ENCODE measurements around the gene NCOR2.

NCOR2 gene

GRCh38 chr12:124554429-124555029 is 12.9 kb downstream of the NCOR2 start:
- Histone ChIP-seq H3K9ac (ENCODE audit: low read depth, low read length) (no peak overlapping the region), H3K4me2 (ENCODE audit: low read length) (no peak overlapping the region), H3K4me3 (ENCODE audit: low read length) (no peak overlapping the region), H3K36me3 (ENCODE audit: insufficient read depth, low read length) (no peaks in the 10 kb centered on the region), H3K4me1 (ENCODE audit: control insufficient read depth, insufficient read depth, low read length) (peaks cover 45% of the 10 kb centered on the region), H3K27me3 (ENCODE audit: control insufficient read depth, insufficient read depth, low read length) (no peaks in the 10 kb centered on the region), H3K9me3 (replicated peaks; ENCODE audit: low read length) (no peaks in the 10 kb centered on the region)

- H3K9ac ChIP-seq (ENCODE audit: low read depth, low read length): no peak overlapping the region
- no peaks in the 10 kb centered on the region for H3K9me3 ChIP-seq (replicated peaks; ENCODE audit: low read length)
- H3K4me2 ChIP-seq (ENCODE audit: low read length): no peak overlapping the region
- H3K4me1 ChIP-seq (ENCODE audit: control insufficient read depth, insufficient read depth, low read length): peaks cover 51% of the 10 kb centered on the region
- no peaks in the 10 kb centered on the region for H3K27me3 ChIP-seq (ENCODE audit: control insufficient read depth, insufficient read depth, low read length)
- H3K4me3 ChIP-seq (ENCODE audit: low read length): no peak overlapping the region
- no peaks in the 10 kb centered on the region for H3K36me3 ChIP-seq (ENCODE audit: insufficient read depth, low read length)
Measured at GRCh38 chr12:124553862-124554428, 13.5 kb downstream of the NCOR2 start.

GRCh38 chr12:124551268-124552144 is 15.9 kb downstream of the NCOR2 start:
- H3K9ac ChIP-seq (ENCODE audit: low read depth, low read length): no peak overlapping the region
- H3K36me3 ChIP-seq (ENCODE audit: insufficient read depth, low read length): no peaks in the 10 kb centered on the region
- no peaks in the 10 kb centered on the region for H3K9me3 ChIP-seq (replicated peaks; ENCODE audit: low read length)
- no peak overlapping the region for H3K4me3 ChIP-seq (ENCODE audit: low read length)
- peaks cover 58% of the 10 kb centered on the region for H3K4me1 ChIP-seq (ENCODE audit: control insufficient read depth, insufficient read depth, low read length)
- no peaks in the 10 kb centered on the region for H3K27me3 ChIP-seq (ENCODE audit: control insufficient read depth, insufficient read depth, low read length)
- no peak overlapping the region for H3K4me2 ChIP-seq (ENCODE audit: low read length)

GRCh38 chr12:124550123-124551089 is 17.0 kb downstream of the NCOR2 start:
- Histone ChIP-seq H3K4me3 (ENCODE audit: low read length) (no peak overlapping the region), H3K27me3 (ENCODE audit: control insufficient read depth, insufficient read depth, low read length) (no peaks in the 10 kb centered on the region), H3K36me3 (ENCODE audit: insufficient read depth, low read length) (no peaks in the 10 kb centered on the region), H3K4me2 (ENCODE audit: low read length) (peak overlapping the region; percentile 2), H3K9ac (ENCODE audit: low read depth, low read length) (no peak overlapping the region), H3K9me3 (replicated peaks; ENCODE audit: low read length) (no peaks in the 10 kb centered on the region), H3K4me1 (ENCODE audit: control insufficient read depth, insufficient read depth, low read length) (peaks cover 67% of the 10 kb centered on the region)

GRCh38 chr12:124549629-124550028 is 17.8 kb downstream of the NCOR2 start:
- peaks cover 62% of the 10 kb centered on the region for H3K4me1 ChIP-seq (ENCODE audit: control insufficient read depth, insufficient read depth, low read length)
- peak overlapping the region; percentile 57 for H3K4me2 ChIP-seq (ENCODE audit: low read length)
- H3K9me3 ChIP-seq (replicated peaks; ENCODE audit: low read length): no peaks in the 10 kb centered on the region
- H3K4me3 ChIP-seq (ENCODE audit: low read length): no peak overlapping the region
- H3K27me3 ChIP-seq (ENCODE audit: control insufficient read depth, insufficient read depth, low read length): no peaks in the 10 kb centered on the region
- peak overlapping the region; percentile 32 for H3K9ac ChIP-seq (ENCODE audit: low read depth, low read length)
- H3K36me3 ChIP-seq (ENCODE audit: insufficient read depth, low read length): no peaks in the 10 kb centered on the region

- H3K4me2 ChIP-seq (ENCODE audit: low read length): peak overlapping the region; percentile 57
- no peaks in the 10 kb centered on the region for H3K9me3 ChIP-seq (replicated peaks; ENCODE audit: low read length)
- H3K9ac ChIP-seq (ENCODE audit: low read depth, low read length): peak overlapping the region; percentile 47
- peak overlapping the region; percentile 31 for H3K4me3 ChIP-seq (ENCODE audit: low read length)
- H3K4me1 ChIP-seq (ENCODE audit: control insufficient read depth, insufficient read depth, low read length): peaks cover 59% of the 10 kb centered on the region
- no peaks in the 10 kb centered on the region for H3K27me3 ChIP-seq (ENCODE audit: control insufficient read depth, insufficient read depth, low read length)
- H3K36me3 ChIP-seq (ENCODE audit: insufficient read depth, low read length): no peaks in the 10 kb centered on the region
Measured at GRCh38 chr12:124548854-124549378, 18.5 kb downstream of the NCOR2 start.

GRCh38 chr12:124547626-124548025 is 19.8 kb downstream of the NCOR2 start:
- peaks cover 68% of the 10 kb centered on the region for H3K4me1 ChIP-seq (ENCODE audit: control insufficient read depth, insufficient read depth, low read length)
- no peak overlapping the region for H3K9ac ChIP-seq (ENCODE audit: low read depth, low read length)
- no peaks in the 10 kb centered on the region for H3K27me3 ChIP-seq (ENCODE audit: control insufficient read depth, insufficient read depth, low read length)
- H3K4me3 ChIP-seq (ENCODE audit: low read length): no peak overlapping the region
- no peak overlapping the region for H3K4me2 ChIP-seq (ENCODE audit: low read length)
- no peaks in the 10 kb centered on the region for H3K36me3 ChIP-seq (ENCODE audit: insufficient read depth, low read length)
- H3K9me3 ChIP-seq (replicated peaks; ENCODE audit: low read length): no peaks in the 10 kb centered on the region

- Histone ChIP-seq H3K9me3 (replicated peaks; ENCODE audit: low read length) (no peaks in the 10 kb centered on the region), H3K4me2 (ENCODE audit: low read length) (peak overlapping the region; percentile 3), H3K4me3 (ENCODE audit: low read length) (no peak overlapping the region), H3K4me1 (ENCODE audit: control insufficient read depth, insufficient read depth, low read length) (peaks cover 59% of the 10 kb centered on the region), H3K27me3 (ENCODE audit: control insufficient read depth, insufficient read depth, low read length) (no peaks in the 10 kb centered on the region), H3K36me3 (ENCODE audit: insufficient read depth, low read length) (no peaks in the 10 kb centered on the region), H3K9ac (ENCODE audit: low read depth, low read length) (no peak overlapping the region)
Measured at GRCh38 chr12:124545508-124546418, 21.6 kb downstream of the NCOR2 start.

- no peaks in the 10 kb centered on the region for H3K36me3 ChIP-seq (ENCODE audit: insufficient read depth, low read length)
- no peaks in the 10 kb centered on the region for H3K9me3 ChIP-seq (replicated peaks; ENCODE audit: low read length)
- peaks cover 51% of the 10 kb centered on the region for H3K4me1 ChIP-seq (ENCODE audit: control insufficient read depth, insufficient read depth, low read length)
- no peak overlapping the region for H3K4me2 ChIP-seq (ENCODE audit: low read length)
- no peaks in the 10 kb centered on the region for H3K27me3 ChIP-seq (ENCODE audit: control insufficient read depth, insufficient read depth, low read length)
- H3K4me3 ChIP-seq (ENCODE audit: low read length): no peak overlapping the region
- no peak overlapping the region for H3K9ac ChIP-seq (ENCODE audit: low read depth, low read length)
Measured at GRCh38 chr12:124544983-124545382, 22.4 kb downstream of the NCOR2 start.

- Histone ChIP-seq H3K4me1 (ENCODE audit: control insufficient read depth, insufficient read depth, low read length) (peaks cover 51% of the 10 kb centered on the region), H3K9me3 (replicated peaks; ENCODE audit: low read length) (no peaks in the 10 kb centered on the region), H3K27me3 (ENCODE audit: control insufficient read depth, insufficient read depth, low read length) (no peaks in the 10 kb centered on the region), H3K4me2 (ENCODE audit: low read length) (no peak overlapping the region), H3K36me3 (ENCODE audit: insufficient read depth, low read length) (no peaks in the 10 kb centered on the region), H3K4me3 (ENCODE audit: low read length) (no peak overlapping the region), H3K9ac (ENCODE audit: low read depth, low read length) (no peak overlapping the region)
Measured at GRCh38 chr12:124544311-124544970, 23.0 kb downstream of the NCOR2 start.
